H9 (cell line): ENCODE measurements around the gene SFXN1. TPM values are rescaled to one million over a fixed set of nuclear protein-coding genes. Genes with fewer than 3 reads are reported as not detected.
A peak's percentile ranks its signal among the peaks of the same experiment; 100 is the strongest.

Experiments used
- DNase-seq: peaks from one replicate; pipeline ENCODE4 v3.0.0-alpha.2; 2017
- H2AFZ ChIP-seq: one replicate; pipeline ENCODE4 v1.6.1; 2013; ENCODE audit warnings: mild to moderate bottlenecking, low read length, control low read depth, moderate library complexity
- H2AK5ac ChIP-seq: 2 replicates; pipeline ENCODE4 v1.6.1; 2013; ENCODE audit warnings: low read length, control low read depth, mixed read lengths; ENCODE audit not compliant: insufficient read length
- H2BK120ac ChIP-seq: one replicate; pipeline ENCODE4 v1.6.1; 2013; ENCODE audit warnings: low read depth, mild to moderate bottlenecking, low read length, control low read depth, inconsistent platforms; ENCODE audit not compliant: poor library complexity, severe bottlenecking
- H2BK12ac ChIP-seq: 2 replicates; pipeline ENCODE4 v1.6.1; 2013; ENCODE audit warnings: low read length, control low read depth, mixed read lengths, low read depth; ENCODE audit not compliant: insufficient read length
- H2BK15ac ChIP-seq: 2 replicates; pipeline ENCODE4 v1.6.1; 2013; ENCODE audit warnings: low read depth, low read length, control low read depth
- H2BK20ac ChIP-seq: one replicate; pipeline ENCODE4 v1.6.1; 2013; ENCODE audit warnings: low read depth, mild to moderate bottlenecking, low read length, control low read depth, inconsistent platforms; ENCODE audit not compliant: poor library complexity, severe bottlenecking
- H2BK5ac ChIP-seq: 2 replicates; pipeline ENCODE4 v1.6.1; 2013; ENCODE audit warnings: low read length, control low read depth, mixed read lengths; ENCODE audit not compliant: insufficient read length
- H3K14ac ChIP-seq: 2 replicates; pipeline ENCODE4 v1.6.1; 2013; ENCODE audit warnings: low read length, control low read depth; ENCODE audit not compliant: insufficient read depth
- H3K18ac ChIP-seq: 2 replicates; pipeline ENCODE4 v1.6.1; 2013; ENCODE audit warnings: low read depth, mild to moderate bottlenecking, mixed read lengths, low read length, control low read depth; ENCODE audit not compliant: insufficient read length
- H3K23ac ChIP-seq: 2 replicates; pipeline ENCODE4 v1.6.1; 2013; ENCODE audit warnings: low read length, control low read depth, mixed read lengths, low read depth; ENCODE audit not compliant: insufficient read length
- H3K23me2 ChIP-seq: 2 replicates; pipeline ENCODE4 v1.6.1; 2013; ENCODE audit warnings: low read depth, mild to moderate bottlenecking, mixed read lengths, low read length, control low read depth; ENCODE audit not compliant: insufficient read length, poor library complexity, severe bottlenecking
- H3K27ac ChIP-seq: 2 replicates; pipeline ENCODE4 v1.5.1; 2013; ENCODE audit warnings: low read length, control low read depth, mixed read lengths, low read depth; ENCODE audit not compliant: insufficient read length
- H3K27me3 ChIP-seq: 2 replicates; pipeline ENCODE4 v1.6.1; 2013; ENCODE audit warnings: low read length, control low read depth, inconsistent platforms; ENCODE audit not compliant: insufficient read depth
- H3K4ac ChIP-seq: 2 replicates; pipeline ENCODE4 v1.6.1; 2013; ENCODE audit warnings: low read depth, mild to moderate bottlenecking, control low read depth, inconsistent platforms, low read length, moderate library complexity
- H3K4me1 ChIP-seq: 2 replicates; pipeline ENCODE4 v1.6.1; 2013; ENCODE audit warnings: low read length, control low read depth, inconsistent platforms; ENCODE audit not compliant: insufficient read depth
- H3K4me2 ChIP-seq: 2 replicates; pipeline ENCODE4 v1.6.1; 2013; ENCODE audit warnings: low read length, control low read depth, mixed read lengths; ENCODE audit not compliant: insufficient read length, insufficient read depth
- H3K56ac ChIP-seq: 2 replicates; pipeline ENCODE4 v1.6.1; 2013; ENCODE audit warnings: low read depth, mild to moderate bottlenecking, mixed read lengths, low read length, control low read depth; ENCODE audit not compliant: insufficient read length
- H3K79me1 ChIP-seq: 2 replicates; pipeline ENCODE4 v1.6.1; 2013; ENCODE audit warnings: low read depth, mild to moderate bottlenecking, moderate library complexity, low read length, control low read depth, inconsistent platforms; ENCODE audit not compliant: insufficient read depth, poor library complexity, severe bottlenecking
- H3K79me2 ChIP-seq: 2 replicates; pipeline ENCODE4 v1.6.1; 2013; ENCODE audit warnings: low read length, control low read depth, inconsistent platforms; ENCODE audit not compliant: insufficient read depth
- H3K9ac ChIP-seq: 2 replicates; pipeline ENCODE4 v1.6.1; 2013; ENCODE audit warnings: low read length, control low read depth, mixed read lengths; ENCODE audit not compliant: insufficient read length; ENCODE audit errors: extremely low read depth
- H3K9me3 ChIP-seq: one replicate; pipeline ENCODE4 v1.6.1; 2013; ENCODE audit warnings: low read depth, low read length, inconsistent platforms; ENCODE audit not compliant: control insufficient read depth
- H3T11ph ChIP-seq: one replicate; pipeline ENCODE4 v1.6.1; 2013; ENCODE audit warnings: mild to moderate bottlenecking, low read length, control low read depth, inconsistent platforms
- H4K20me1 ChIP-seq: one replicate; pipeline ENCODE4 v1.6.1; 2013; ENCODE audit not compliant: control insufficient read depth, insufficient read length, insufficient read depth
- H4K5ac ChIP-seq: 2 replicates; pipeline ENCODE4 v1.6.1; 2013; ENCODE audit warnings: low read depth, mild to moderate bottlenecking, mixed read lengths, low read length, control low read depth; ENCODE audit not compliant: insufficient read length
- H4K8ac ChIP-seq: replicated peaks from 2 replicates; pipeline ENCODE4 v1.6.1; 2013; ENCODE audit warnings: low read length, control low read depth, mixed read lengths, low read depth; ENCODE audit not compliant: insufficient read length
- H4K91ac ChIP-seq: 2 replicates; pipeline ENCODE4 v1.6.1; 2013; ENCODE audit warnings: low read depth, mild to moderate bottlenecking, moderate library complexity, mixed read lengths, low read length, control low read depth; ENCODE audit not compliant: insufficient read length
- H3K27ac Mint-ChIP-seq, 3 experiments: 2 replicates in 2 of 3; 3 replicates in 1 of 3; pipeline ENCODE4 v1.8.0; 2020 to 2021; ENCODE audit warnings: mixed read lengths in 3 of 3, mild to moderate bottlenecking in 1 of 3, moderate library complexity in 1 of 3
- H3K27me3 Mint-ChIP-seq: 2 replicates; pipeline ENCODE4 v1.8.0; 2021; ENCODE audit warnings: low read depth, mild to moderate bottlenecking, moderate library complexity, mixed read lengths
- H3K36me3 Mint-ChIP-seq, 3 experiments: 2 replicates in 2 of 3; 3 replicates in 1 of 3; pipeline ENCODE4 v1.8.0; 2020 to 2021; ENCODE audit warnings: low read depth in 3 of 3, mixed read lengths in 3 of 3; ENCODE audit not compliant: insufficient read depth in 1 of 3
- H3K4me1 Mint-ChIP-seq, 2 experiments: 2 replicates each; pipeline ENCODE4 v1.8.0; 2020; ENCODE audit warnings: mixed read lengths in 2 of 2
- H3K4me3 Mint-ChIP-seq, 2 experiments: 2 replicates in 1 of 2; 3 replicates in 1 of 2; pipeline ENCODE4 v1.8.0; 2020 to 2021; ENCODE audit warnings: mild to moderate bottlenecking in 2 of 2, mixed read lengths in 2 of 2, moderate library complexity in 1 of 2
- H3K9me3 Mint-ChIP-seq, 2 experiments: 2 replicates in 1 of 2; 3 replicates in 1 of 2; pipeline ENCODE4 v1.8.0; 2020; ENCODE audit warnings: mild to moderate bottlenecking in 2 of 2, mixed read lengths in 2 of 2, moderate library complexity in 1 of 2
- CTCF ChIP-seq: fragments of 200-600 bp; sonication (generic); conservative IDR thresholded peaks from 3 replicates; pipeline ENCODE4 v1.8.0; 2021; ENCODE audit warnings: antibody characterized with exemption, mild to moderate bottlenecking
- WGBS: extraction: QIAGEN DNeasy Blood & Tissue Kit; methylation state at CpG from one replicate; pipeline ENCODE4 v1.1.7; 2013; ENCODE audit warnings: missing lambda C conversion rate, low lambda C conversion rate, mixed read lengths; ENCODE audit not compliant: insufficient read length; ENCODE audit errors: extremely low coverage; 5-methylcytosine and 5-hydroxymethylcytosine counted together
- total RNA-seq: library from RNA; stranded (reverse); gene quantifications from 2 replicates; pipeline ENCODE4 v1.2.1, GENCODE V29; 2021

Gene SFXN1
- total RNA-seq, 1 experiment from 2014 or later, result 99.2 TPM

- H3K9ac ChIP-seq, result no peak overlapping the region
- no peaks in the 10 kb centered on the region for H3K9me3 ChIP-seq
- H2BK15ac ChIP-seq, result no peak overlapping the region
- H4K20me1 ChIP-seq, result no peaks in the 10 kb centered on the region
- H3K9me3 Mint-ChIP-seq, result no peaks in the 10 kb centered on the region
- H2BK20ac ChIP-seq, result no peak overlapping the region
- no peak overlapping the region for H3K27ac Mint-ChIP-seq
- H3K4me1 ChIP-seq, result peaks cover 4% of the 10 kb centered on the region; the same call in 1 of the 2 replicates
- H3K4ac ChIP-seq, result no peak overlapping the region
- H3K27ac ChIP-seq, result no peak overlapping the region
- no peak for DNase-seq
- H3K4me1 Mint-ChIP-seq, result peaks cover 20 to 22% of the 10 kb centered on the region in 2 experiments
- H3K79me2 ChIP-seq, result peaks cover 19% of the 10 kb centered on the region; the same call in 1 of the 2 replicates
- peak overlapping the region; percentile 57 for H2AFZ ChIP-seq
- no peak overlapping the region for H3K23ac ChIP-seq
- WGBS, result no CpG with 5 or more reads among the region's 12 CpGs
- no peak for TF ChIP-seq CTCF
- no peak overlapping the region for H3T11ph ChIP-seq
- H3K23me2 ChIP-seq, result peaks cover 13% of the 10 kb centered on the region
- H2BK120ac ChIP-seq, result no peak overlapping the region
- no peak overlapping the region for H2BK5ac ChIP-seq
- peak overlapping the region; percentile 84 to 93 for H3K4me3 Mint-ChIP-seq
- H3K27me3 ChIP-seq, result no peaks in the 10 kb centered on the region
- H4K5ac ChIP-seq, result no peak overlapping the region
- H3K4me2 ChIP-seq, result peak overlapping the region; percentile 71
- H2AK5ac ChIP-seq, result no peak overlapping the region
- no peak overlapping the region for H4K8ac ChIP-seq
- no peak overlapping the region for H3K14ac ChIP-seq
- no peak overlapping the region for H2BK12ac ChIP-seq
- H3K36me3 Mint-ChIP-seq, result peaks cover 21 to 31% (median 23%) of the 10 kb centered on the region in 3 experiments
- no peak overlapping the region for H3K18ac ChIP-seq
- H4K91ac ChIP-seq, result no peak overlapping the region
- H3K79me1 ChIP-seq, result peaks cover 4% of the 10 kb centered on the region
- peaks cover 51% of the 10 kb centered on the region for H3K27me3 Mint-ChIP-seq
- no peak overlapping the region for H3K56ac ChIP-seq
Observed at GRCh38 chr5:175478008-175478383, 364 bp upstream of the SFXN1 start.
